HG03108 (cell line): ENCODE data around the gene TBC1D3G.
"Not testable (repeated sequence)": the region's sequence is repeated elsewhere in the genome, so short reads cannot be mapped to it uniquely, and the experiment has no call there.

Experiments used
- ATAC-seq: cut with Tn5 transposase; IDR thresholded peaks from one replicate; pipeline ENCODE4 v1.9.1; 2021; ENCODE audit warnings: moderate library complexity; ENCODE audit not compliant: unreplicated experiment

Gene TBC1D3G

GRCh38 chr17:36323584-36323983, at the start of gene TBC1D3G:
Gene TBC1D3G, plus strand, starts transcription at chr17:36323884. Its CDS starts 1,528 bp downstream, at chr17:36325412.
- not testable (repeated sequence) for ATAC-seq

GRCh38 chr17:36283256-36283655, 40.4 kb upstream of the TBC1D3G start:
- ATAC-seq: not testable (repeated sequence)

GRCh38 chr17:36284219-36284618, 39.5 kb upstream of the TBC1D3G start:
- ATAC-seq: not testable (repeated sequence)

GRCh38 chr17:36289965-36290612, 33.6 kb upstream of the TBC1D3G start:
- ATAC-seq: not testable (repeated sequence)

GRCh38 chr17:36295161-36295560, 28.5 kb upstream of the TBC1D3G start:
- ATAC-seq: not testable (repeated sequence)

- ATAC-seq: not testable (repeated sequence)
Measured at GRCh38 chr17:36315736-36316135, 7.9 kb upstream of the TBC1D3G start.

- ATAC-seq: not testable (repeated sequence)
Measured at GRCh38 chr17:36362496-36362895, 38.8 kb downstream of the TBC1D3G start.

- ATAC-seq: not testable (repeated sequence)
Measured at GRCh38 chr17:36375938-36376337, 52.3 kb downstream of the TBC1D3G start.
